Suppressor macrophage treated with lipopolysaccharide for 1 hour (primary cell): ENCODE results near the gene AOAH.
"Not testable (repeated sequence)": the region's sequence is repeated elsewhere in the genome, so short reads cannot be mapped to it uniquely, and the experiment has no call there.

Experiments
- DNase-seq, 3 donors: peaks; one replicate each; pipeline ENCODE4 v3.0.0-alpha.2; 2020 to 2022

AOAH gene

DNA sequence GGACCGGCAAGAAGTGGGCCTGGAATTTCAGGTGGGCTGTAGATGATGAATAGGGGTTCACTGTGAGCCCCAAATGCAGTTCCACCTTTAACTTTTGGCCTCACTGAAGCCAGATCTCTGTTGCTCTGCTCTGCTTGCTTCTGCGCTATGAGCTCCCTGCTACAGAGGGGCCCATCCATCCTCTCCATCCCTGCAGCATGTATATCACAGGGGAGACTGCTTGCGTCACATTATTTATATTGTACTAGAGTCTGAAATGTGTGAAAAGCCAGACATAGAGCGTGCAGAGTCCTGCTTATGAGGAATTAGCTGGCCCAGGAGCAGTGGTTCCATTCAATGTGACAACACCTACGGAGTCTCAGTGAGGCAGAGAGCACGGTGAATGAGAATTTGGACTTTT lies 69.9 kb downstream of the AOAH start:
- DNase-seq, result no peak

DNA sequence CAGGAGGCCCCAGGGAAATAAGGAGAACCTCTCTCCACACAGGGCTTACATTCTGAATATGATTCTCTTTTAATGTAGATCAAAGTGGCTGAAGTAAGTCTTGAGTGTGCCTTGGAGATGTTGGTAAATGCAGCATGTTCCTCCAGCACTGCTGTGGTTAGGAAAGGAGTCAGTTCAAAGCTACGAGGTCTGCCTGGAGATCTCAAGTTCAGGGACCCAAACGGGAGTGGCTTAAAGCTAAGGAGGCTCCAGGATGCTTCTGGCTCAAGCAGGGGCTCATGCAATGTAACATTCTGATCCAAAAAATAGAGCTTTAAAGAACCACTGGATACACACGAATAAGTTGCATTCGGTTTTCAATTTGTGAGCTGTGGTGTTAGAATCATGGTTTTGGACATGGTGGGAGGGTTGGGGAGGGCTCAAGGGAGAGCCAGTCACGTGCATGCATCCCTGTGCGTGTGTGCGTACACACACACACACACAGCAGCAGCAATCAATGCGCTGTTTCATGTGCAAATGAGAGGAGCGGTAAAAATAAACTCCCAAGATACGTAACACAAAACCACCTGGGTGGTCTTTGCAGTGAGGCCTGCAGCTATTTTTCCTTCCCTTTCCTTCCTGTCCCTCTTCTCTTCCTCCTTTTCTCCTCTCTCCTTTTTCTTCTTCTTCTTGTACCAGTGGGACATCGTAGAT lies 70.5 kb downstream of the AOAH start:
- DNase-seq, result no peak

DNA sequence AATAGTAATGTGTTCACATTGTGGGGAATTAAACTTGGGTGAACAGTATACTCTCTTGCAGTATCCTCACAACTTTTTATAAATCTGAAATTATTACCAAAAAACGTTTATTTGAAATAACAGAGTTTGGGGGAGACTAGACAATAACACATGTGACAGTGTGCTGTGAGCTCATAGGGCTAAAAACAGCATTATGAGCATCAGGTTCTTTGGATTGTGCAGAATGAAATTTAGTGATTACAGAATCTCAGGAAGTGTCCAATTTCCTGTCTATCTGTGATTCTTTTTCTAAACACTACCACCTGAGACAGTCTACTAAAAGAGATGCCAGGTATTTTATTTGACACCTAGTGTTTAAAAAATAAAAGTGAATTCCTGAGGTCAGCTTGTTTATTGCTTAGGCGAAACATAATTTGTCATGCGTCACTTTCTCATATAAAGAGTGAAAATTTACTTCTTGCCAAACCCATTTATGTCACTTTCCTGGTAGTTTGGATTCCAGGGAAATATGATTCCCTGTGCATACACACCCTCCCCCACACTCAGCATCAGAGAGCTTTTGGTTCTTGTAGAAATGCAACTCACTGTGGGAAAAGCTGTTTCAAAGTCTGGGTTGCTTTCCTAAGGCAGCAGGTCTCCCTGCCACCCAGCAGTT lies 71.2 kb downstream of the AOAH start:
- no peak for DNase-seq

DNA sequence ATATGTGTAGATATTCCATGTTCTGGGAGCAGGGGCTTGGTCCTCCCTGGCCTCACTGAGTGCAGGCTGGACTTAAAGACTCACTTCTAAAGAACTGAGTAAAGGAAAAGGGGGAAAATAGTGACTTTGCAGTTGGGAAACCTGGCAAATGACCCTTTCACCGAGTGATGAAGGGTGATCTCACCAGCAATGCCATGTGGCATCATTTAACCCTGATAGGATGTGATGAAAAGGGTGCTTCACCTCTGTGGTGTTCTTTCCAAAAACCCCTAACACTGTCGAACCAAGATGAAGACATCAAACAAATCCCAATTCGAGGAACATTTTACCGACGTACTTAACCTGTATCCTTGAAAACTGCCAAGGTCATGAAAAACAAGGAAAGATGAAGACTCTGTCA lies 71.9 kb downstream of the AOAH start:
- DNase-seq, result peak; percentile 30 to 60 (median 45)

DNA sequence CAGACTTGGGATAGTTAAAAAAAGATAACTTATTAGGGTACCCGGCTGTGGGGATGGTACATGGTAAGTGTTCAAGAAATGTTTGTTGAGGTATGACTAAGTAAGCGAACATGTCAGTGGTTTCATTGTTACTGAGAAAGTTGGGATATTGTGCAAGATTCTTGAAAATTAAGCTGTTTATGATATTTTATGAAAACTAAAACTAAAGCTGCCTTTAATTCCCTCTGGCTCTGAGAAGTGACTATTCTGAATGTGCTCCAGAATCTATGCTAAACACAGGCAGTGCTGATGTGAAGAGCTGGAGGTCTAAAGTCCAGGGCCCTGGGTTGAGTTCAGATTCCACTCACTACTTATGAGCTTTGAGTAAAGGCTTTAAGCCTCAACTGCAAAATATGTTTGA lies 72.9 kb downstream of the AOAH start:
- peak in 2 of 3 donors; percentile 29 to 49 for DNase-seq

DNA sequence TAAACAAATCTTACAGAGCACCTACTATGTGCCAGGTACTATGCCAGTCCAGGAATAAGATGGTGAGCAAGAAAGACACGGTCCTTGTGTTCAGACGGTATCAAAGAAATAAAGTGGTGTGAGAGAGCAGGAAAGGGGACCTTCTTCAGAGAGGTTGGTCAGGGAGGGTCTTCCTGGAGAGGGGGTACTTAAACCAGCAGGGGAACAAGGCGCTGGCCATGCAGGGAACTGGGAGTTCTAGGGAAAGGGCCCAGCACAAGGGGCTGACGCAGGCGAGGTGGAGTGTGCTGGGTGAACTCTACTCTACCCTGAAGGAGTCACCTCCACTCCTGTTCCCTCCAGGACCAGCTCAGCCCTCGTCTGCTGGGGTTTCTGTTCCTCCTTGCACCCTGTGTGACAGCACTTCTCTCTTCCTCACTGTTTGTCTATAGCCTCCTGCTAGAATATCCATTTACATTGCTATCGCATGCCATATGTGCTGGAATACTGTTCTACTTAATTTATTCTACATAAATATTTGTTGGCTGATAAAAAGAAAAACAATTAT lies 73.5 kb downstream of the AOAH start:
- peak; percentile 26 to 37 (median 32) for DNase-seq

DNA sequence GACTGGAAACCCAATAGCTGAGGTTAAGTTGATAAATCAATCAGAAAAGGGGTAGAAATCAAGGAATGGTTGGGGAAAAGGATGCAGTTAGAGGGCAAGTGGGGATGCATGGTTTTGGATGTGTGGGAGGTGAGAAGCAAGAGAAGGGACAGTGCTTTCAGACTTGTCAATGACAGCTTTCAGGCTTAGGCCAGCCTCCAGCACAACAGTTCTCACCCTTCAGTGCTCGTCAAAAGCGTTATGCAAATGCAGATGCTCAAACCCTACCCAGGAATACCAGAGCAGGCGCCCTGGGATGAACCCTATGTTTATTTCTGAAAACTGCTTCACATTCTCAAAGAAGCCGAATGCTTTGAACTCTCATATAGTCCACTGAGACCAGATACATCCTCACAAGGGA lies 74.0 kb downstream of the AOAH start:
- no peak for DNase-seq

DNA sequence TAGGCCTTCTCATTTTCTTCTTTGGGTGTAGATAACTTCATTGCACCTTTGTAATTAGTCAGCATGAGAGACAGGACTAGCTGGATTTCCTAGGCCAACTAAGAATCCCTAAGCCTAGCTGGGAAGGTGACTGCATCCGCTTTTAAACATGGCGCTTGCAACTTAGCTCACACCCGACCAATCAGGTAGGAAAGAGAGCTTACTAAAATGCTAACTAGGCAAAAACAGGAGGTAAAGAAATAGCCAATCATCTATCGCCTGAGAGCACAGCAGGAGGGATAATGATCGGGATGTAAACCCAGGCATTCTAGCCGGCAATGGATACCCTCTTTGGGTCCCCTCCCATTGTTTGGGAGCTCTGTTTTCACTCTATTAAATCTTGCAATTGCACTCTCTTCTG lies 75.0 kb downstream of the AOAH start:
- DNase-seq, result not testable (repeated sequence)

DNA sequence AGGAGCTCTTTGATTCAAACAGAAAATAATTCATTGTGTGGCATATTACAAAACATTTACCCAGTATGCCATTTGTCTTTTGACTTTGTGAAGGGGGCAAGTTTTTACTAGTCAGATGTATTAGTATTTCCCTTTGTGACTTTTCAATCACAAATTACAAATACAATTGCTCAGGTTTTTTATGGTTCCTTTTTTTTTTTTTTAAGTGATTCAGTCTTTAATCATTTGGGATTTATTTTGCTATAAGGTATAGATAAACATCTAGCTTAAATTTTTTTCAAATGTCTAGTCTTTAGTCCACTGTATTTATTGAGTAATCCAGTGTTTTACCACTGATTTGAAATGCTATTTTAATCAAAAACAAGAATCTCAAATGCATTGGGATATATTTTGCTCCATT lies 75.9 kb downstream of the AOAH start:
- no peak for DNase-seq

DNA sequence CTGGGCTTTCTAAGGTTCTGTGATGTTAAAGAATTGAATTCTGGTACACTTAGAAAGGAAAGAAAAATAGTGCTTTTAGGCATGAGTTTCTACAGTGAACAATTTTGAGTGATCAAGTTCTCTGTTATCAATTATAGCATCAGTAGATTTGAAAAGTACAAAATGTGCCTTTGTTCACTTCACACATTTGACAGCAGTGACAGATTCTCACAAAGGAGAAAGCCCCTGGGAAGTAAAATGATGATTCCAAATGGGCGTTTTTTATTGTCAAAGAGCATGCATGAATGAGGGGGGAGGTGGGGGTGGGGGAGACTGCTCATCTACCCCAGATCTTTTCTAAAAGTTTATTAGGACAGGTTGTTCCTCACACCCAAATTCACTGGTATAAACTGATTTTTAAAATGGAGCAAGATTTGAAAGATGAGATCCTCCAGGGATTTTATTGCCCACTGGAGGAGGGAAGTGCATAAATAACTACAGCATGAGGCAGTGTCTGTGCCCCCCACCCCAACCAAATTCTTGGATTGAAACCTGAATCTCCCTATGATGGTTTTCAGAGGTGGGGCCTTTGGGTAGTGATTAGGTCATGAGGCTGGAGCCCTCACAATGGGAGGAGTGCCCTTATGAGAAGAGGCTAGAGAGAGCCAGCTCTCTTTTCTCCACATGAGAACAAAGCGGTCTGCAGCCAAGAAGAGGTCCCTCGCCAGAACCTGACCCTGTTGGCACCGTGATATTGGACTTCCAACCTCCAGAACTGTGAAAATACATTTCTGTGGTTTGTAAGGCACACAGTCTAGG lies 79.5 kb downstream of the AOAH start:
- DNase-seq, result no peak

DNA sequence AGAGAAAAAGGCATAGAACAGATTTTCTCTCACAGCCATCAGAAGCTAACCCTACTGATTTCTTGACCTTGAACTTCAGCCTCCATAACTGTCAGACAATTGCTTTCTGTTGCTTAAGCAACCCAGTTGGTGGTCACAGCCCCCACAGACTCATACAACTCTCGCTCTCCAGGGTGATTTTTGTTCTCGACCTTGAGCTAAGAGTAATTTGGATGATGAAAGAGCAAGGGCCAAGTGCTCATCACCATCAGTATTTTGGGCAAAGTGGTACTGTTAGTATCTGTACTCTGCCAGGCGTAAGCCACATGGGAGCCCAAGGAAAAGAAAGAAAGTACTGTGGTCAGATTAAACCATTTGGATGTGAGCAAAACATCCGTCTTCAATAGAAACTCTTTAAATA lies 81.9 kb downstream of the AOAH start:
- DNase-seq, result no peak

DNA sequence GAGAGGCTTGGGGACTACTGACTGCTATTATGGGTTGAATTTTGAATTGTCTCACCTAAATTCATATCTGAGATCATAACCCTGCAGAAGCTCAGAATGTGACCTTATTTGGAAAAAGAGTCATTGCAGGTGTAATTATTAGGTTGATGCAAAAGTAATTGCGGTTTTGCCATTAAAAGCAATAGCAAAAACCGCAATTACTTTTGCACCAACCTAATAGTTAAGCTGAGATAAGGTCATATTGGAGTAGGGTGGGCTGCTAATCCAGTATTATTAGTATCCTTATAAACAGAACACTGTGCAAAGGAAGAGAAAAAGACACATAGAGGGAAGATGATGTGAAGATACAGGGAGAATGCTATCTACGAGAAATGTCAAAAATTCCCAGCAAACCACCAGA lies 82.3 kb downstream of the AOAH start:
- DNase-seq, result no peak

DNA sequence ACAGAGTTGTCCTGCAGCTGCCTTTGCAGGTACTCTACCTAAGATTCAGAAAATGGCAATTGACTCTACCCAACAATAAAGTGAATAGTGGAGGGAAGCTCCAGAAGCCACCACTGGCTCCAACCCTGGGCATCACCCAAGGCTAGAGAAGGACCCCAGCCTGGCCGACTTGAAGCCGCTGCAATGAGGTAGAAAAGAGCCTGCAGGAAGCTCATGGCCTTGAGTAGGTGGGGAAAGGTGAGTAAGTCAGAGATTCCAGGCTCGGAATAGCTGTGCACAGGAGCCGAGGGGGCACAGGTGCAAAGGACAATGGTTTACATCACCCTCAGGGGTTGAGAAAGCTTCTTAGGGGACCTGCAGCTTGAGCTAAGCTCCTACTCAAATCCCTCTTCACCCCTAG lies 83.6 kb downstream of the AOAH start:
- no peak for DNase-seq

DNA sequence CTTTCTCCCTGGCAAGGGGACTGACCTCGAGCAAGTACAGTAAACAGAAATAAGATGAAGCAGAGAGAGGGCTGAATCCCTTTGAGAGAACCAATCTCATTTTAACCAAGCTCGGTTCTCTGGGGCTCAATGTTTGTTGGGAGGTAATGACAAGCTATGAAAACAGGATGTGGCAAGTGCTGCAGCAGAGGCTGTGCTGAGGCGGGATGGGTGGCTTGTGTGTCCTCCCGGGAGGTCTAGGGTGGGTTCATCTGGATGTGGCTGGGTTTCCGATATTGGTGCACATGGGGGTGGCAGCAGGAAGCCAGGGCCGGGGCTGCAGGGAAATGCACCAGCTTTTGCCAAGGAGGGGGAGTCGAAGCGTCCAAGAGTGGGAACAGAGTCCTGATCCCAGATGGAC lies 84.5 kb downstream of the AOAH start:
- DNase-seq, result no peak

DNA sequence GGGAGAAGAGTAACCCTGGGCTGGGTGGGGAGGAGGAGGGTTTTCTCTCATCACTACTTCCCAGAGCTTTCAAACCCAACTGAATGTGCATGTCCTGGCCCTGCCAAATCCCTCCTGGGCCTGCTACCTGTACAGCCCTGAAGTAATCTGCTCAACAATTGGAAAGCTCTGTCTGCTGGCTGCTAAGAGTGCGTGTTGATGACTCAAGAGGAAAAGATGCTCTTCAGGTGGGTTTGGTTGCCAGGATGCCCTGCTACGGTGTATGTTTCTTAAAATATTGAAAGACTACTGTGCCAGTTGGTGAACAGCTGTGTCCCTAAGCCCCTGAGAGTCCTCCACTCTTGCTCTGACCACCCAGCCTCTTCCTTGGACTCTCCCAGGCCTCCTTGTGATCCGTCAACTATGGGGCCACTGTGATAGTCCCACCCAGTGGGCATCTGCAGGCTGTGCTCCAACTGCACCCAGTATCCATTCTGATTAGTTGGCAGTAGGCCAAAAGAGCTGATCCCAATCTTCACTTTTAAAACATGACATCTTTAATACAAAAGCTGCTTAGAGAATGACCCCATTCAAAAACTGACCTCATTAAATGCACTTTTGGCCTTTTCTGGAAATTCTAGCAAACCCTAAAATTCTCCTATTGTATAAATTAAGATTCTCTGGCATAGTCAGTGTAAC lies 85.6 kb downstream of the AOAH start:
- no peak for DNase-seq

DNA sequence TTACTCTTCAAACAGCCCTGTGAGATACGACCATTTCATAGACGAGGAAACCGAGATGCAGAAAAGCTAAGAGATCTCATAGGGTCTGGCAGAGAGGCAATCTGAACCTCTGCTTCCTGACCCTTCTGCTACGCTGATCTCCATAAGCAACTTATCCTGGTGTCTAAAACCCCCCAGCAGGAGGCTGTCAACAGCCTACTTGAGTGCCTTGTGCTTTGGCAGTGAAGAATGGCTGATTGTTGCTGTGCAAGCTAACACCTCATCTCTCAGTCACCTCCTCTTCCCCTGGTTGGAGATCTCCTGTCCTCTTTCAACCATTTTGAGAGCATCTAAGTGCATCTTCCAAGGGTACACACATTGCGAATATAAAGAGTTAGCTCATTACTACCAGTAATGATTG lies 86.2 kb downstream of the AOAH start:
- no peak for DNase-seq

DNA sequence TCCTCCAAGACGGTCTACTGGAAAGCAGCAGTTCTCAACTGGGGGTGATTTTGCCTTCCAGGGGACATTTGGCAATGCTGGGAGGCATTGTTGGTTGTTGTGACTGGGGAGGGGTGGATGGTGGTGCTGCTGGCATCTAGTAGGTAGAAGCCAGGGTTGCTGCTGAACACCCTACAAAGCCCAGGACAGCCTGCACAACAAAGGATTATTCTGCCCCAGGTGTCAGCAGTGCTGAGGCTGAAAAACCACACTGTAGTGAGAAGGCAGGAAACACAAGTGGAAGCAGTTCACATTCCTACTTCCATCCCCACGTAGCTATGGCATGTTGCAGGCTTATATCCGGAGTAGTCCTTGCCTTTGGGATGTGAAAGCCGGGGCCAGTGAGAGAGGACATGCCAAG lies 86.9 kb downstream of the AOAH start:
- DNase-seq, result no peak

DNA sequence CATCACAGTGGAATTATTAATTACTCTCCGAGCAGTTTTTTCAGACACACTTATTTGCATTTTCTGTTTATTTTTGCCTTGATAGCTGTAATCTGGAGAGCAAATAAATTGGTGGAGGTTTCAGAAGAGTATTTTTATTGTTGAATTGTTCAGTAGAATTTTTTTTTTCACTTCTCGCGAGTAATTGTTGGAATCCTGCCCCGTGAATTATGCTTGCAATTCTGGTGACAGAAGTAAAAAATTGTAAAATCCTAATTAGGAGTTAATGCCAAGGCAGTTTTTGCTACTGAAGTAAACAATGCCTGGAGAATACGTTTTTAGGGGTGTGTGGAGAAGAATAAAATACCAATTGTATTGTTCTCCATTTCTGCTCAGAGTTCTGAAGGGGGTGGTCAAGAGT lies 88.2 kb downstream of the AOAH start:
- DNase-seq, result no peak

DNA sequence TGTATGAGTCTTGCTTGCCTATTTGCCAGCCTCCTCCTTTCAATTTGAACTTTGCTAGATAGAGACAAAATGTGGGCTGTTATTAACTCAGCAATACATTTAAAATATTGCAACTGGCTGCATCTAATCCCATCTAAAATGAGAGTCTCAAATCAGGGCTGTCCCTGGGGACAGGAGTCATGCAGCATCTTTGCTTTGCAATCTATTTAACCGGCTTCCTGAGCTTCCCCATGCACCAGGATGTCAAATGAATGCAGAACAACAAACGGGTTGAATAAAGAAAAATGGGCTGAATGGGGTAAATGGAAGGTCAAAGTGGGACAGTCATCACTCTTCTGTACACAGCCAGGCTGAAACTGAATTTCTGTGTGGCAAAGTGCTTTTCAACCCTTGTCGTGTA lies 89.2 kb downstream of the AOAH start:
- no peak for DNase-seq

DNA sequence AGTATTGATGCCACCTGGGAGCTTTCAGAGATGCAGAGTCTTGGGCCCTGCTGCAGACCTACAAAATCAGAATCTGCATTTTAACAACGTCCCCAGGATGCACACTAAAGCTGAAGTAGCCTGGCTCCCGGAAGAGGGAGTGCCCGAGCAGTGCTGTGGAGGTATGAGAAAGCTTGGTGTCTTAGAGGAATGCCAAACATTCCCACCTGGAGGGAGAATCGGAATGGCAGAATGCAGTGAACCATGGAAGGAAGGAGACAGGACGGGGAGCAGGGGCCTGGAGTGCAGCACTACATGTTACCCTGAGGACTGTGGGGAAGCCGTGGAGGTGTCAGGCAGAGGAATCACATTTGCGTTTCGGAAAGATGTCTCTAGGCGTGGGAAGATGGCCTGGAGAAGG lies 90.9 kb downstream of the AOAH start:
- no peak for DNase-seq

DNA sequence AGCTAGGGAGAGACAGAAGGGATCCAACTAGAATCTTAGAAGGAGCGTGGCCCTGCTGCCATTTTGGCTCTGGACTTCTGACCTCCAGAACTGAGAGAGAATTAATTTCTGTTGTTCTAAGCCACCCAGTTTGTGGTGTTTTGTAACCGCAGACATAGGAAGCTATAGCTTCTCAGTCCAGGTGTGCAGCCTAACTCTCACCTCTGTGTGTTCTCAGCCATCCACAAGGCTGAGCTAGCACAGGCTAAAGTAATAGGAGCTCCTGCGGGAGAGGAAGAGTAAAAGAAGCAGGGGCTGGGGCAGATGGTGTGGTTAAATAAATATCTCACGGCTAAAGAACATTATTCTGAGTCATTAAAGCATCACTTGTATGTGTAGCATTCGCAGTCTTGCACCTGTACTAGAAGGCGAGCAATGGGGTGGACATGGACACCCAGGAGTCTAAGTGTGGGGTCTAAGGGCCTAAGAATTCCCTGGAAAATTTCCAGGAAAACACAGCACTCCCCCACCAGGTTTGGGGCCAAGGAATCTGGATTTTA lies 94.1 kb downstream of the AOAH start:
- DNase-seq, result no peak

DNA sequence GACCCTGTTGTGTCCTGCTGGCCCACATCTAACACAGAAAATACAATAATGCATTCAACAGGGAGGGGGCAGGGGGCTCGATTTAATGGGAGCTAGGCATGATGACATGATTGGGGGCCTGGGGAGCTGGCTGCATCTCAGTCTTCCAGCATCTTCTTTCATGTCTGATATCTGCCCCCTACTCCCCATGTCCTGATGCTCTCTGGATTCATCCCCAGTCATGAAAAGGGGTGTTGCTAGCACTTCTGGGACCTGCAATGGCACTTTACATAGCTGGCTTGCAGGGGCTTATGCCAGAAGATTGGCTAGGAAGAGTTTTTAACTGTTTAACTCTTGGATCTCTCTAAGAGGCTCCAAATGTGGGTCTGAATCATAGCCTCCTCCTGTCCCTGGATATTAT lies 94.9 kb downstream of the AOAH start:
- DNase-seq, result no peak

DNA sequence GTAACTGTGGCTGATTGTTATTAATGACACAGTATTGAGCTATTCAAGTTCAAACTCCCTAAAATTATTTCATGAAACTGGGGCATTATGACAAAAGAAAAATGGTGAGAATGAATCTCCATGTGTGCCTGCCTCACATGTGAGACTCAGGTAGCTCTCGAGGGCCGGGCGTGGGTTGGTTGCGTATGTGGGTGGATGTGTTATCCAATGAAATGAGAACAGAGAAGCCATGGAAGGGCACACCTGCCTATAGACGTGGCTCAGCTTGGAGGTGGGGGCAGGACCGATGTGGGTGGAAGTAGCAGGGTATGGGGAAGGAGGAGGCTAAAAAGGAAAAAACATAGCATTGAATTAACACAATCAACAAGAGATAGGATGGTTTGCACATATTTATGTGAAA lies 96.5 kb downstream of the AOAH start:
- DNase-seq, result no peak
